Activated CD4-positive, alpha-beta T cell treated with anti-CD3 and anti-CD28 coated beads, Interleukin-2, Interleukin-4, amounts not matched to agents 100 ng/mL and 50 ng/mL, durations not matched to agents 16 hours and 8 hours (primary cell): ENCODE measurements around the gene LRRC58.

Experiments
- DNase-seq: peaks from one replicate; pipeline ENCODE4 v3.0.0-alpha.2; 2020; ENCODE audit warnings: low spot score

LRRC58 gene

GRCh38 chr3:120276767-120277166, 72.4 kb downstream of the LRRC58 start:
- no peak for DNase-seq

- DNase-seq = no peak
These were observed 73.5 kb downstream of the LRRC58 start for GRCh38 chr3:120275618-120276017.

GRCh38 chr3:120274739-120275167, 74.4 kb downstream of the LRRC58 start:
- DNase-seq = no peak
